T47D (cell line): ENCODE results near the gene YARS2.

ENCODE experiments used
- DNase-seq, 2 experiments: peaks; one replicate each; pipeline versions ENCODE4 v3.0.0 to v3.0.0-alpha.2; 2011 to 2012; ENCODE audit warnings: low read depth in 1 of 2, low spot score in 1 of 2
- JUND ChIP-seq: IDR thresholded peaks from 2 replicates; pipeline ENCODE4 v1.6.1; 2012; ENCODE audit warnings: low read depth
- in situ Hi-C: cut with HindIII; loops from 2 replicates; pipeline ENCODE4 v1.10.0; 2016; ENCODE audit warnings: low sequenced_read_pairs, low pct_unique_long_range_greater_than_20kb

The YARS2 gene

DNA sequence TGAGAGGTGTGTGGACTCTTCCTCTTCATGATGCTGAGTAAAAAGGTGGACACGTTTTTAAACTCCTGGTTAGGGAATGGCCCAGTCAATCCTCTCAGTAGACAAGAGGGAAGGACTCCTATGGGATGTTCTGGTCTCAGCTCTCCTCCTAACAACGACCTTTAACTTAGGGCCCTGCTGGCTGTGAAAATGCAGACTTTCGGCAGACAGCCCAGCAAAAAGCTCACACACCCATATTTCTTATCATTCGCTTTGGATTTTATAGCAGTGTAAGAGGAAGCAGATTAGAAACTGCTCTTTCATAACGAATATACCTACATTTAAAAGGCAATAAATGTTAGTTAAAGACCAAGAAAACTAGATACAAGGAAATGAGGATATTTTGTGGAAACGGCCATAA, 18.0 kb upstream of the YARS2 start:
- DNase-seq = no peak
- TF ChIP-seq JUND = no peak
- in situ Hi-C loops = no loop called here

DNA sequence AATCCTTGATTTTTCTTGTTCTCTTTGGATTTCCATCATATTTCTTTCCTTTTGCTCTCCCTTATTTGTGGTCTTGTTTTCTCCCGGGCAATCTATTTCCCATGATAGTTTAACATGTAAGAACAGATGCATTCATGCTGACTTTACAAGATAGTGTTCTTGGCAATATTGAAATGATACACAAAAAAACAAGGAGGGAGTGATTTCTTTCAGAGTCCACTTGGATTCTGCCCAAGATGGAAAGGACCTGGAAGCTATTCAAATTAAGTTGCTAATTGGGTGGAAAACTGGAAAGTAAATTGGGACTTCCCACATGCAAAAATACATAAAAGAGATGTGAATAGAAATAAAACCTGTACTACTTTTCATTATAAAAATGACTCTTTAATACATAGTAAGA, 14.4 kb upstream of the YARS2 start:
- no peak for DNase-seq
- TF ChIP-seq JUND = no peak
- in situ Hi-C loops = no loop called here

DNA sequence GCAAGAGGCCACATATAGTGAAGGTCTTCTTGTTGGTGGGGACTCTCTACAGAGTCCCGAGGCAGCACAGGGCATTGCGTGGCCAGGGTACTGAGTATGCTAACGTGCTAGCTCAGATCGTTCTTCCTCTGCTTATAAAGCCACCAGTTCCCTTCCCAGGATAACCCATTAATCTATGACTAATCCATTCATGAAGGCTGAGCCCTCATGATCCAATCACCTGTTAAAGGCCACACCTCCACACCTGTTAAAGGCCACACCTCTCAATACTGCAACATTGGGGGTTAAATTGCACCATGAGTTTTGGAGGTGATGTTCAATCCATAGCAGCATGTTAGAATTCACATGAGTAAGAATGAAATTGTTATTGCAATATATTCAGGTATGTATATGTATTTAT, 12.8 kb upstream of the YARS2 start:
- no peak for TF ChIP-seq JUND
- no peak for DNase-seq
- in situ Hi-C loops = no loop called here

DNA sequence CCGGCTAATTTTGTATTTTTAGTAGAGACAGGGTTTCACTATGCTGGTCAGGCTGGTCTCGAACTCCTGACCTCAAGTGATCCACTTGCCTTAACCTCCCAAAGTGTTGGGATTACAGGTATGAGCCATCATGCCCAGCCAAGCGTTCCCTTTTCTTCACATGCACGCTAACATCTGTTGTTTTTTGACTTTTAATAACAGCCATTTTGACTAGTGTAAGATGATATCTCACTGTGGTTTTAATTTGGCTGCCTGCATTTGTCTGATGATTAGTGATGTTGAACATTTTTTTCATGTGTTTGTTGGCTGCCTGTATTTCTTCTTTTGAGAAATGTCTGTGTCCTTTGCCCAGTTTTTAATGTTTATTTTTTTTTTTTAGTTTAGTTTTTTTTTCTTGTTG, 10.2 kb upstream of the YARS2 start:
- DNase-seq = no peak
- in situ Hi-C loops = no loop called here
- no peak for TF ChIP-seq JUND

DNA sequence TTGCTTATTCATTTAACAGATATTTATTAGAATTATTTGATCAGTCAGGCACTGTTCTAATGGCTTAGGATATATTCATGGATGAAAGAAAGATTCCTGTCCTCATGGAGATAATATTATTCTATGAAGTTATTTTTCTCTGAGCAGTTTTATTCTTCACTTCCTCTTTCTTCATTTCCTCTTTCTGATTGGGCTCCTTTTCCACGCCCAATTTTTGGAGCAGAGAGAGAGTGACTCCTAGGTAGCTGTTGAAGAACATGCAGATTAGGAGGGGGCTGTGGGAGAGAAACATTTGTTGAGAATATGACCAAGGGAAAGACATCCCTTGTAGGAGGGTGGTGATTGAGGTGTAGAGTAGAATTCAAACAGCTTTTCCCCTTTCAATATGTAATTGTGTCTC, 6.0 kb upstream of the YARS2 start:
- in situ Hi-C loops = no loop called here
- no peak for DNase-seq
- TF ChIP-seq JUND = no peak

DNA sequence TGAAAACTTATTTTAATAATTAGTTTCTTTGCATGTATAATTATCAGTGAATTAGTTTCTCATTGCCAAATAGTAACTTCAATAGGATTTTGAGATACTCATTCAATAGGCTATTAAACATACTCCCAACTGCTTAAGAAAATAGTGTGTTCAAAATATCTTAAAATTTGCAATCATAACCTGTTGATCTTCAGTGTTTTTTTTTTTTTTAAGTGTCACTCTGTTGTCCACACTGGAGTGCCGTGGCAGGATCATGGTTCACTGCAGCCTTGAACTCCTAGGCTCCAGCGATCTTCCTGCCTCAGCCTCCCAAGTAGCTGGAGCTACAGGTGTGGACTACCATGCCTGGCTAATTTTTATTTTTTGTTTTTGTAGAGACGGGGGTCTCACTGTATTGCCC, 1.5 kb upstream of the YARS2 start:
- in situ Hi-C loops = no loop called here
- no peak for DNase-seq
- no peak for TF ChIP-seq JUND

DNA sequence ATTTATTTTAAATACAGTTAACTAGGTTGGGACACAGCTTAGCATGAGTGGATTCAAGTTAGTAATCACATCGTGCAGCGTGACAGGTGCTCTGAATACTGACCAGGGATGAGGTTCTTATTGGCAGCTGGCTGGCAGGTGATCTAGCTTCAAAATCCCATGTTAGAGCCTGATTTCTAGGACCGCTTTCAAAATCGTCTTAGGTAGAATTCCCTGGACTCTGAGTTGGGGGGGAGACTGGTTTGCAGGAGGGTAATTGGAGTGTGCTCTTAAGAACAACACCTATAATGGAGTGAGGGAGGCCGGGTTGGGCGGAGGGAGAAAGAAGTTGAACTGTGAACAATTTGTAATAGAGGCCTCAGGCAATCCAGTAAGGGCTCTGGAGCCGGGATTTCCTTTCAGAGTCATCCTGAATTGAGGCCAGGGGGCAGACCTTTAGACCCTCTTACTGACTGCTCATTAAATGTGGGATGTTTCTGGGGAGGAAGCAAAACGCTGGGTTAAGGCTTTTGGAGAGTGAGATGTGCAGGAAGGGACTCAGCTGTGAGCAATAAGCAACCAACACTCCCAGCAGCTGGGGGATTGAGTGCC, 874 bp upstream of the YARS2 start:
- no peak for TF ChIP-seq JUND
- in situ Hi-C loops = no loop called here
- no peak for DNase-seq

DNA sequence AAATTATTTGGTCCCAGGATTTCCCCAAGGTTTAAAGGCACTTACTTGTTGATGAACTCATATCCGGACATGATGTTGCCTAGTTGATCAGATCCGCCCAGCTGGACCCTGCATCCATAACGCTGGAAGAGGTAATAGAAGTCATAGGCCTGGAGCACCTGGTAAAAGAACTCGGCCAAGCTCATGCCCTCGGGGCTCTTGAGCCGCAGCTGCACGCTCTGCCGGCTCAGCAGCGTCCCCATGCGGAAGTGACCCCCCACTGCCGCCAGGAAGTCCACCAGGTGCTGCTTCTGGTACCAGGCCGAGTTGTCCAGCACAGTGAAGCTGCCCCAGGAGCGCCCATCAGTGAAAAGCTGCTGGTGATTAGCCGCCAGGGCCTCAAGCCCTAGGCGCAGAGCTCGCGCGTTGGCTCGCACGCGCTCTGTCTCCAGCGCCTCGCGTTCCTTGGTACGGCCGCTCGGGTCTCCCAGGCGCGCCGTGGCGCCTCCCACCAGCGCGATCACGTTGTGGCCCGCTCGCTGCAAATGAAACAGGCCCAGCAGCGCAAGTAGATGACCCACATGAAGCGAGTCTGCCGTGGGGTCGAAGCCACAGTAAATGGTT, 545 bp downstream of the YARS2 start:
- in situ Hi-C loops = no loop called here
- TF ChIP-seq JUND = no peak
- DNase-seq = peak; percentile 17 to 89

DNA sequence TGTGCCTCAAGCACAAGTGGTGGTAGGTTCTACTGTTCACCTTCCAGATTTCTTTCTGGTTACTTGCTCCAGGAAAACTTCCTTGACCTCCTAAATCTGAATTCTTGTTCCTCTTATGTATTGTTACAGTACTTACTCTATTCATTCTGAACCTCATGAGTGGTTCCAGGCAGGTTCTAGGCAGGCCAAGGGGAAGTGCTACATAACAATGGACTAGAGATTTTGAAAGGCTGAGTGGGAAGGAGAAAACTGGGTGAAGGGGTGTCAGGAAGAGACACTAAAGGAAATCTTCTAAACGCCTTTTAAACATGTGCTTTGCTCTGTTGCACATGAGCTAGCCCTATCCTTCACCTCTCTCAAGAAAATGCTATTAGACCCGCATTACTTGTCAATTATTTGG, 1.6 kb downstream of the YARS2 start:
- no peak for TF ChIP-seq JUND
- DNase-seq = no peak
- in situ Hi-C loops = no loop called here

DNA sequence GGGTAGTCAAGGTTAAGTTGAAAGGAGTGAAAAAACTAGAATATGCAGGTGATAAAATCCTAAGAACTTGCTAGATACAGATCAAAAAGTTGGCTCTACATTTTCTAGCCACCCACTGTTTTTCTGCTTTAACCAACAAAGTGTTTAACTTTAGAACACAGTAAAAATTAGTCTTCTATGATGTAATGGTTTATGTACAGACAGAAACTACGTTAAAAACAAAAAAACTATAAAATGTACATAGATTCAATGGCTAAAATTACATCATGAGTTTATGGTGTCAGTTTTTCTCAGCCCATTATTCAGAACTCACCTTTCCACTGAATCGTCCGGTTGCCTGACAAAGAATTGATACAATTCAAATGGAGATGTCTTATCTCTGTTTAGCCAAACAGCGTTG, 2.1 kb downstream of the YARS2 start:
- in situ Hi-C loops = no loop called here
- TF ChIP-seq JUND = no peak
- no peak for DNase-seq

DNA sequence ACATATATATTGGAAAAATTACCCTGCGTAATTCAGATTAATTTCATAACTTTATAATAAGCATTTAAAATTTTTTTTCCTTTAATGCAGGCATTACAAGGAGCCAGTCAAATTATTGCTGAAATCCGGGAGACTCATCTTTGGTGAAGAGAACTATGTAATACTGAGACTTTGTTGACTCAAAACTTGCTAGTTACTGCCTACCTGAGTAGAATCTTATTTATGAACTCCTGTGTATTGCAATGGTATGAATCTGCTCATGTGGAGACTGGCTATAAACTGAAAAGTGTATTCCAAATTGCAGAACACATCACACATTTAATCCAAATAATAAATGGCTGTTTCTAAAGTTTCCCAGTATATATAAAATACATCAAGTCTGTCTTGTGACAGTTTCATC, 12.4 kb downstream of the YARS2 start:
- TF ChIP-seq JUND = no peak
- no peak for DNase-seq
- in situ Hi-C loops = no loop called here

DNA sequence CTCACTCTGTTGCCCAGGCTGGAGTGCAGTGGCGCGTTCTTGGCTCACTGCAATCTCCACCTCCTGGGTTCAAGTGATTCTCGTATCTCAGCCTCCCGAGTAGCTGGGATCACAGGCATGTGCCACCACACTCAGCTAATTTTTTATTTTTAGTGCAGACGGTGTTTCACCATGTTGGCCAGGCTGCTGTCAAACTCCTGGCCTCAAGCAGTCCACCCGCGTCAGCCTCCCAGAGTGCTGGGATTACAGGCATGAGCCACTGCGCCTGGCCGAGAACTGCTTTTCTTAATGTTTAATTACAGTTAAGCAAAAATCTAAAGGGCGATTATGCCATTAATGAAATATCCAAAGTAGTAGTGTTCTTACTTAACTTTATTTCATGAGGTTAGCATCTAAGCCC, 13.6 kb downstream of the YARS2 start:
- in situ Hi-C loops = no loop called here
- no peak for DNase-seq
- TF ChIP-seq JUND = no peak

DNA sequence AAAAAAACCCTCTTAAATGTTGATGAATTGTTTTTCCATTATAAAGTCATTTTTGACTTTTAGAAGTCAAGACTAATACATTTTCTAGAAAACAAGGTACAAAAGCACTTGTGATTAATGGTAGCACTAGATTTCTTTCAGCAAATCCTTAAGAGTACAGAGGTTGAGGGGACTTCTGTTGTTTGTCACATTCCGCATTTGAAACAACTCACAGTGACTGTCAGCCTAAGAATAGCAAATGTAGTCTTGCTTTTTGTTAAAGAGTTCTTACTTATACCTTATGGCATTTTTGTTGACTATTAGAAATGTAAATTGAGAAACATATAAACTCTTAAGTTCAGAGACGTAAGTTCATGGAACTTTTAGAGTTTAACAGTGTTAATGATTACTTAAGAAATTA, 16.4 kb downstream of the YARS2 start:
- DNase-seq = no peak
- no peak for TF ChIP-seq JUND
- in situ Hi-C loops = no loop called here

DNA sequence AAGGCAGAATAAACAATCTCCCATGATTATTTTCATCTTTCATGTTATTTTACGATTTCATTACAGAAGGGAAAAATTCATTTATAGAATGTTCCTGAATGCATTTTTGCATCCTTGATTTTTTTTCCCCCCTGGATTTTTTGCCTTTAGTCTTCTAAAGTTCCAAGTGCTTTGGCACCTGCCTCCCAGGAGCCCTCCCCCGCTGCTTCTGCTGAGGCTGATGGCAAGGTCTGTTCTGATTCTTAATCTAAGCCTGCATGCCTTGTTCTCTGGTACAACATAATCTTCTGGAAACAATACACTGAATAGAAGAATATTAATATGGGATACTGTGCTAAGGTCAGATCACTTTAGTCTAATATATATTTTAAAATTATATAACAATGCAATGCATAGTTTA, 18.0 kb downstream of the YARS2 start:
- TF ChIP-seq JUND = no peak
- in situ Hi-C loops = no loop called here
- no peak for DNase-seq

DNA sequence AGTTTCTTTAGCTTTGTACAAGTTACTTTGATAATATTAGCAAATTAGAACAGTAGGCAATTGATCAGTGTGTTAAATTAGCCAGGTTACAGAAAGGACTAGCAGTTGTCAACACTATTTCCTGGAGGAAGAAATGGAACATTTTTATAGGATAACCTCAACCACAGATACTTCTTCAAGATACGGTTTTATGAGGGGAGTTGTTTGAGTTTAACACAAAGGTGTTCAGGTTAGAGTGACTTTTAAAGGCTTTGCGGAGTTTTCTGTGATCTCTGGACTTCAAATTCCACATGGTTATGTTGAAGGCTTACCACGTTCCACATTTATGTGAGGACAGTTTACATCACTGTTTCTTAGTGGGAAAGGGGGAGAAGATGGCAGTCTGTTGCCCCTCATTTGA, 19.3 kb downstream of the YARS2 start:
- no peak for DNase-seq
- TF ChIP-seq JUND = no peak
- in situ Hi-C loops = no loop called here
